GM21717 (cell line): ENCODE measurements around the gene KITLG.
"Not testable (repeated sequence)": the region's sequence is repeated elsewhere in the genome, so short reads cannot be mapped to it uniquely, and the experiment has no call there.

Experiments used
- ATAC-seq: cut with Tn5 transposase; IDR thresholded peaks from one replicate; pipeline ENCODE4 v1.9.1; 2021; ENCODE audit warnings: mild to moderate bottlenecking, moderate library complexity; ENCODE audit not compliant: unreplicated experiment

The KITLG gene

DNA sequence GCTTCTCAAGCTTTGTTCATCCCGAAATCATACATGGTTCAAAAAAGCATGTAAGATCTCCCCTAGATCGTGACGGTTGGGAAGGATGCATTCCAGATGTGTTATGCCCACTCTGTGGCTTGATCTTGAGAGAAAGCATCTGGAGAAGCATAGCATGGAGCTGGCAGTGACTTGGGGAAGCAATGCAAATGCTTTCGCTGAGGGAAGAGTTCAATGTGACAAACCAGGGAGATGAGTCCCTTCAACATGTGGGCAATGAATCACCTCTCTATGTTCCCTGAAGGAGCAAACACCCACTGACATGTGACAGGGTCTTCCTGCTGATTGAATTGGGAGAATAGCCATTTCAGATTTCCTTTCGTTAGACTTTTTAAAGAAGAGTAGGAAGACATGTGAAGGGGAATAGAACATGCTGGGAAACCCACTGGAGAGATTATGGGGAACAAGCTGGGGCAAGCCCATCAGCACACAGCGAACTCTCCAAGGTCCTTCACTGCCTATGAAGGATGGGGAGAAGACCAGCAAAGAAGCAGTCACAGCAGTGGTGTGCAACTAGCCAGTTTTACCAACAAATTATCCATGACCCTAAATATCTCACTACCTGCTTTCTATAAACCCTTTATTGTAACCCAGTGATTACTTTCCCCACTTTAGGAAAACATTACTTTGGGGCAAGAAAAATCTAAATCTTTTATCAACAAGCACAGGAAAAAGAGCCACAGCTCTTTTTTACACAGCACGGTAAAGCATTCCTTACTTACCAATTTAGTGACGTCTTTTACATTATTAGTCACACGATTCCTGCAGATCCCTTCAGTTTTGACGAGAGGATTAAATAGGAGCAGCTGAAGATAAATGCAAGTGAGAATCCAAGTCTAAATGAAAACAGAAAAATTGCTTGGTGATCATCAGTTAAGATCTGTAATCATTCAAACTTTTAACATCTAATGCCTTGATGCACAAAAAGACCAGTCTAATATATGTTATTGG, 35.0 kb downstream of the KITLG start:
- no peak for ATAC-seq

DNA sequence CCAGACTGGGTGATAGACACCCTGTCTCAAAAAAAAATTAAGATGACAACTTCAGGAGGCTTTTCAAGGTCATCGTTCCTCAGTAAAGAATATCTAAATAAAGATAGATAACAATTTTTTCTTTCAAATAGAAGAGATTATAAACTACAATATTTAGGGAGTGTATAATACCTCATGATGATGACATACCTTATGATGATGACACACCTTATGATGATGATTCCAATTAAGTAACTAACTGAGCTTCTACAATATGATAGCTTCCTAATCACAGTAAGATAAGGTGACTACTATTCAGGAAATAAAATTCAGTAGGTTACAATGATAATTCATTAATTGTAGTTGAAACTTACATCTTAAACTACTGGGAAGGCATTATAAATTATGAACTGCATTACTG, 40.4 kb downstream of the KITLG start:
- ATAC-seq, result no peak

DNA sequence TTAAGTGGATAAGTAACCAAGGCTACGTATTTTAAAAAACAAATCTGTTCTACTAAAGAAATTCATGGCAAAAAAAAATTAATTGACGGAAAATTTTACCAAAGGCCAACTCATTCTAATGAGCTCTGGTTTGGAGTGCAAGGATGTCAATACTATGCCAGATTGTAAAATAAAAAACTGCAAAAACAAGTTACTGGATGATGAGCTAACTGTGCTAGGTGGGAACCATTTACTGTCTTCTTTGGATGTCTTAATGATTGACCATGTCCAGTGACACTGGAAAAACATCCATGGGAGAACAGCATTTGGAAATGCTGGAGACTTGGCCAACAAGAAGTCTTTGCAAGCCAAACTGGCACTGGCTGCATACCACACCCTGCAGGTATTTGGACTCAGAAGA, 41.6 kb downstream of the KITLG start:
- no peak for ATAC-seq

DNA sequence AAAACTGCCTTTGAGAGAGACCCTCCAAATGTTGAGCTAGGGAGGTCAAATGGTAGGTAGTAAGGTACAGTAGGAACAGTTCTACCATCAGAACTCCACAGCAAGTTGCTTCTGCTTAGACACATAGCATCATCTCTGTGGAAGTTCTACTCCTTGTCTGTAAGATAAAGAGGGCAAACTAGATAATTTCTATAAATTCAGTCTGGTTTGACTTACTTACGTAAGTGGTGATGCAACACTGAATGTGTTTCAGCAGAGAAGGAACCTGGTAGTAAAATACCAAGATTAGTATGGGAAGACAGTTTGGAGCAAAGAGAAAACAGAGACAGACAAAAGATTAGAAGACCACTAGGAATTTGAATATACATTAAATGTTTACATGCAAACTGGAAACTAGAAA, 42.0 kb downstream of the KITLG start:
- ATAC-seq, result no peak

DNA sequence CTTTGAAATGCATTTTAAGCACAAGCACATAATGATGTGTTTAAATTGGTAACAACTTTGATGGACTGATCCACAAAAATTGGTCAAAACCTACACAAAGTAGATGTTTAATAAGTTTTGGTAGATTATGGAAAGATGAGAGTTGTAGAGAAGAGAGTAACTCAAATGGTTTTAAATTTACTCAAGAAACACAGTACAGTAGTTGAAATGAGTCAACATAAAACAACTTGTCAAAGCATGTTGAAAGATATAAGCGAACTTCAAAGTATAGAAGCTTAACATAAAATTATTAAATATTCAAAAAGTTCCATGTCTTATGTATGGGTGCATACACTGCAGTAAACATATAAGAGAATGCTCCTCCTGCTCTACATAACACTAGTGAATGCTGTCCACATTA, 49.4 kb downstream of the KITLG start:
- ATAC-seq, result no peak

DNA sequence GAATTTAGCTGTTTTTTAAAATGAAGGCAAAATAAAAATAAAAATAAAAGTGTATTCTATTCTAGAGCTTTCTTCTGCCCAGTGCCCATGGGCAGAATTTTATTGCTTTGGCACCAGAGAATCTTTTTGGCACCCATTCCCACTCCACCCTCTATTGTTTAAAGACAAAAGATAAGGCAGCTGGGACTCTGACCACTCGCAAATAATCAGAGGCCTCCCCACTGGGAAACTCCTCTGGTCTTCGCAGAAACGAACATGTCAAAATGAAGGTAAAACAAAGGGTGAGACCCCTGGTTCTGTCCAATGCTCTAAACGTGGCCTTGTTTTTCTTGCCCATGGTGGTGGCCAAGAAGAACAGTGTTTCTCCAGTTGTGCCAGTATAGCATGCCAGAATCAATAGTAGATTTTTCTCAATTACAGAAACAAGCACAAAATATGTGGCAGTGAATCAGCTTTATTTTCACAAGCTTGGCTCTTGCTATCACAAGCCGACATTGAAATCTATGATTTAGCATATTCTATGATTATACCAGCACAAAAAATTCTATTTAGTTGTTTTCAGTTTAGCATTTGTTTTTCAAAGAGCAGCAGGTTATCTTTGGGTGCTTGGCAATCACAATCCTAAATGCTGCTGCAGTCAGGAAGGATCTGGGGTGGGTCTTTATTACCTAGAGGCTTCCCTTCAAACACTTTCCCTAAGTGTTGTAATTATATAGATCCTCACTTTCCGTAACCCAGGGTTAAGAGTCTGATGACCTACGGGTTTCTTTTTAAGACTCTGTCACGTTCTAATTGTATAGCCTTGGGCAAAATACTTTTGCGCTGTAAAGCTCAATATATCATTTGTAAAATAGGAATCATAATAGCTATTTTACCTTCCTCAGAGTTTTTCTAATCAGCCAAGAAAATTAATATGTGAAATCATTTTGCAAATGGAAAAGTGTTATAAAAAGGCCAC, 50.5 kb downstream of the KITLG start:
- ATAC-seq, result no peak

DNA sequence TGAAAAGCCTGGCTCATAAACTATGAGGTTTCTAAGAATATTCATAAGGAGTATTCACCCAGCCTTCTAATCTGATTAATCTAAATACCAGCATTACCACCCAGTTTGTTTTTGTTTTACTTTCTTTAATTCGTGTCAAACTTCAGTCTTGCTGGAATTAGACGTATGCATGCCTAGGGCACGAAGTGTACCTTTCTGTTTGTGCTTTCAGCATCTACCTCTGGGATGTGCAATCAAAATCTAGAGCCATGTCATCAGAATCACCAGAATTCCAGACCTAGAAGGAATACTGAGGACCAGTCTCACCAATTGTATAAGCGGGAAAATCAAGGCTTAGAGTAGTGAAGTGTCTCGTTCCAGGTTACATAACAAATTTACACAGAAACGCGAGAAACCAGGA, 57.3 kb downstream of the KITLG start:
- ATAC-seq, result no peak

DNA sequence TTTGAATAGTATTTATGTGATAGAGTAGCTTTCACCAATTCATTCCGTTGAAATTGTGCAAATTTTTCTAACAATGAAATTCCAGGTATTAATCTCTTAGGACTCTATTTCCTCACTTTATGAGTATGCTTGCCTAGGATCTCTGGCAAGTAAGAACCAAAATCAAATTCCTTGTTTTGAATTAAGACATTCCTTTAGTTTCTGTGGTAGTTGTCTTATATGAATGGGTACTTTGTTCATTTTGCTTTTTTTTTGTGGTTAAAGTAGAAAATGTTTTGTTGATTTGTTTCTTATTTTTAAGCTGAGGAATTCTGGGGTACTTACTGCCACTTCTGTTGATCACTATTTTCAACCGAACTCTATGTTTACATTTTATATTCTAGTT, 59.8 kb downstream of the KITLG start:
- no peak for ATAC-seq

DNA sequence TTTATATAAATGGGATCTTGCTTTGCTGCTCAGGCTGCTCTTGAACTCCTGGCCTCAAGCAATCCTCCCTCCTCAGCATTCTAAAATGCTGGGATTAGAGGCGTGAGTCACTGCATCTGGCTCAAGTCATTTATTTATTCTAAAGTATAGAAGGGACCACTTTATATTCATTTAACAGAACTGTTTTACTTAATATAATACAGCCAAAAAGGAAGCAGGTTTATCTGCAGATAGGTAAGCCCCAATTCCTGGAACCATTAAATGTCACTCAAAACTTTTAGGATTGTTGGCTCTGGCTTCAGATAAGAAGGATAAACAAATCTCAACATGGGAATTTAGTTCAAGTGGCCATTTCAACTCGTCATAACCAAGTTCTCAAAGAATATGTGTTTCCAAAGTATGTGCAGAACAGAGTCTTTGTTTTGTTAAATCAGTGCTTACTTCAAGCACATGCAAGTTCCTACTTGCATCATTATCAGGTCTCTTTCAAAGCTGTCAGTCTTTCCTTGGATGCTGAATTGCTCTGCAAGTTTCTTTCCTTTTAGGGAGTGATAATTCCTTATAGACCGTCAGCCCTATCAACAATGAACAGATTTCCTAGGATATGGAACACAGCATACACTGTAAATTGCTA, 60.4 kb downstream of the KITLG start:
- ATAC-seq, result no peak

DNA sequence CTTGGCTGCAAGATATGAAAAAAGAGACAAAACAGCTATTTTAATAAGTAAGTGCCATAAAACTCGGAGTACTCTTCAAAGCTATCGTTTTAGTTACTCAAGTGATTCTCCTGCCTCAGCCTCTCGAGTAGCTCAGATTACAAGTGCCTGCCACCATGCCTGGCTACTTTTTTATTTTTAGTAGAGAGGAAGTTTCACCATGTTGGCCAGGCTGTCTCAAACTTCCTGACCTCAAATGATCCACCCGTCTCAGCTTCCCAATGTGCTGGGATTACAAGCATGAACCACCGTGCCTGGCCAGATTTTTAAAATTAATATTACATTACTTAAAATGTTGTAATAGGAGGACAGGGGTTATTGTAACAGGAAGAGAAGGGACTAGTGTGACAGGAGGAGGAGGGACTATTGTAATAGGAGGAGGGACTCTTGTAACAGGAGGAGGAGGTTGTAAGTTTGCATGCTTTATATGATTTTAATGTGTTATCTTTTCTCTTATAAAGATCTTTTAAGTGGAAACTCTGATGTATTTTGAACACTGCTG, 61.3 kb downstream of the KITLG start:
- ATAC-seq, result no peak

DNA sequence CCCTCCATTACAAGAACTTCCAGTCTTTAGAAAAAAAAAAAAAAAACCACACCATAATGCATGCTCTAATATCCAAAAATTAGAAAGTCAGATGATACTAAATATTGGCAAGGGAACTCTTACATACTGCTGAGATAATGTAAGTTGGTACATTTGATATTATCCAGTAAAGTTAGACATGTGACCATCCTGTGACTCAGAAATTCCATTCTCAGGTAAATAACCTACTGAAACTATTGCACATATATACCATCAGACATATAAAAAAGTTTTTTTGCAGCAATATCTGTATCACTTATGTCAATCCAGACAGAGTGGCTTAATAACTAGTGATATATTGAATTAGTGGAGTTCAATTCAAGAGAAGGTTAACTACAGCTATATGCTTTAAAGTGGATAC, 63.5 kb downstream of the KITLG start:
- ATAC-seq, result no peak

DNA sequence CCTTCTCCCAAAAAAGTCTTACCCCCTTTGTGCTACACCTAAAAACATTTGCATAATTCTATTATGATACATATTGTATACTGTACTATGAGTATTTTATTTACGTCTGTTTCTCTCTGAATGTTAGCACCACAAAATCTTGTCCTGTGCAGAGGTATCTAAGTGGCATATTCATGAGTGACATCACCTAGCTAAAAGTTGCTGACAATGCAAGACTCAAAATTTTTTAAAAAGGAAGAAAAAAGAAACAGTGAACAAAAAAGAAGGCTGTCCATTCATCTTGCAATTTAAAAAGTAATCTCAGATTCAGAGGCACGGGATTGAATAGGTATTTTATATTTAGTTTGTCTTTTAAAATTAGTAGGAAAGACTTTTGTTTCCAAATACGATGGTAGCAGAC, 69.4 kb downstream of the KITLG start:
- no peak for ATAC-seq

DNA sequence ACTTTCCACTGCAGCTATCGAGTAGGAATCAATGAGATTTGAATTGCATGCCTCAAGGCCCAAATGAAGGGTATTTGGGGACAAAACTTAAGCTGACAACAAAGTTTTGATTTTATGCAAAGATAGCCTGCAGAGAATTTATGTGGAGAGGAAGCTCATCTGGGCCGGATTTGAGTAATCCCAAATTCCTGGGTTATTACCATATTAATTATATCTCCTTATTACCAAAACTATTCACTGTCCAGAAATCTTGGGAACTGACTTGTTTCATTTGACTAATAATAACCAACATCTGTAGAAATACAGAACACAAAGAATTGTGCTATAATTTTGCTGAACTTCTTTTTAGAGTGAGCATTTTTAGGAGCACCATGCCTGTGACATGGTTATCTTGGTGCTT, 70.4 kb downstream of the KITLG start:
- ATAC-seq, result no peak

DNA sequence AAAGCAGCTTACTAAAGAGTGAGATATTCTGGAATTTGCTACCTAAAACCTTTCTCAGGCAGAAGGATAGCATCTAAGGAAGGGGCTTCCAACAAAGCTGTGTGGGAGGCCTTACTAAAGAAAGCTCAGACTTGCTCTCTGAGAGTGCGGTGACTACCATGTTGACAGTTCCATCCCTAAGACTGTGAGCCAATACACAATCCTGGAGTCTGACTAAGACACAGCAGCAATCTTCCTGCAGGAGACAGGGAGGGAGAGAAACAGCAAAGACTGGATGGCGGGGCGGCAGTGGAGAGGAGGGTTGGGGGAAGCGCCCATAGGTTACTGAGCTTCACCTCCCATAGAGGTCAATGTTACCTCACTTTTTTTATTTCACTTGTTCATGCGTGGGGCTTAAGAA, 70.9 kb downstream of the KITLG start:
- ATAC-seq, result no peak

DNA sequence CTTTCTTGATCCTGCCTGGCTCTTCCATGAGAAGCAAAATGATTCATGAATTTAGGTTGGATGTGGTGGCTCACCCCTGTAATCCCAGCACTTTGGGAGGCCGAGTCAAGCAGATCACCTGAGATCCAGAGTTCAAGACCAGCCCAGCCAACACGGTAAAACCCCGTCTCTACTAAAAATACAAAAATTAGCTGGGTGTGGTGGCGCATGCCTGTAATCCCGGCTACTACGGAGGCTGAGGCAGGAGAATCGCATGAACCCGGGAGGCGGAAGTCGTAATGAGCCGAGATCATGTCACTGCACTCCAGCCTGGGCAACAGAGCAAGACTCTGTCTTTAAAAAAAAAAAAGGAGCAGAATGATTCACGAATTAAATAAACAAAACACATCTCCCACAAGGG, 72.4 kb downstream of the KITLG start:
- not testable (repeated sequence) for ATAC-seq

DNA sequence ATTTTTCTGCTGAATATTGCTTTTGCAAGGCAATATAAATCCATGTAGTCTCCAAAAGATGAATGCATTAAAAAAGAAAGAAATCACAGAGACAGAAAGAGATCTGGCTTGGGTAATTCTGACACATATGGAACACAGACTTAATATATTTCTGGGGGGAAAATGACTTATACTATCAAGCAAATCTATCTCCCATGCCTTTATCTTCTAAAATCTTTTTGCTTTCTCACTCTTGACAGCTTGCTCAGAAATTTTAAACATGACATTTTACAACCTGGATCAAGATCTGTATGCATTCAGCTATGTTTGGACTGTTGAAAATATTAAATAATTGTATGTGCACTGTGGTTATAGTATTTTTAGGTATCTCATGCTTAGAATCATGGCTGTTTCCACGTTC, 73.0 kb downstream of the KITLG start:
- no peak for ATAC-seq

DNA sequence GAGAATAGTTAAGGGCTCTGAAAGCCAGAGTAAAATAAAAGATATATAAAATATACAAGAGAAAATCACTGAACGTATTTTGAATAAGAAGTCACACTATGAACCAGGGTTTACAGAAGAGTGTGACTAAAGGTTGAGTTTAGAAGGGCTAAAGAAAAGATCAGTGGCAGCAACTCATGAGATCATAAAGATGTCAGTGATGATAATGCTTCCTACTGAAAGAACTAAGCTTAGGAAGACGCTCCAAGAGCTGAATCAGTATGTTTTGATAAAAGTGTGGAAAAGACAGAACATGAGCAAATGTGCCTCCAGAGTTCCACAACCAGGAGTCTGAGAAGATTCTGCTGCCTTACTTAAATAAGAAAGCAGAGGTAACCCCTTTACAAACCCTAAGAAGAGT, 74.6 kb downstream of the KITLG start:
- no peak for ATAC-seq

DNA sequence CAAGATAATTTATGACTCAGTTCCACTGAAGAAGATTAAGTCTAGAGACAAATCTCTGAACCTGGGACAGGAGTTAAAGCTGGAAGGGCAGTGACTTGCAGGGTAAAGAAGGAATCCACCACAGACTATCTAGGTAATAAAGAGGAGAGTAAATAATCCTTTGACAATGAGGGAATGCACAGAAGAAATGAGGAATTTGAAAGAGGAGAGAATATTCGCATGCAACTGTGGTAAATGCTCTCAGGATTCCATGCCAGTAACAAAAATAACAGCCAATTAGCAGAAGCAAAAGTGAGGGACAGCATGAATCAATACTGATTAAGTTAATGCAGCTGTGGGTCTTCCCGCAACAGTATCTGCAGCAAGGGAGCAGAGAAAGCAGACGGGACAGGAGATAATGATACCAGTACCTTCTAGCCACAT, 77.0 kb downstream of the KITLG start:
- no peak for ATAC-seq

DNA sequence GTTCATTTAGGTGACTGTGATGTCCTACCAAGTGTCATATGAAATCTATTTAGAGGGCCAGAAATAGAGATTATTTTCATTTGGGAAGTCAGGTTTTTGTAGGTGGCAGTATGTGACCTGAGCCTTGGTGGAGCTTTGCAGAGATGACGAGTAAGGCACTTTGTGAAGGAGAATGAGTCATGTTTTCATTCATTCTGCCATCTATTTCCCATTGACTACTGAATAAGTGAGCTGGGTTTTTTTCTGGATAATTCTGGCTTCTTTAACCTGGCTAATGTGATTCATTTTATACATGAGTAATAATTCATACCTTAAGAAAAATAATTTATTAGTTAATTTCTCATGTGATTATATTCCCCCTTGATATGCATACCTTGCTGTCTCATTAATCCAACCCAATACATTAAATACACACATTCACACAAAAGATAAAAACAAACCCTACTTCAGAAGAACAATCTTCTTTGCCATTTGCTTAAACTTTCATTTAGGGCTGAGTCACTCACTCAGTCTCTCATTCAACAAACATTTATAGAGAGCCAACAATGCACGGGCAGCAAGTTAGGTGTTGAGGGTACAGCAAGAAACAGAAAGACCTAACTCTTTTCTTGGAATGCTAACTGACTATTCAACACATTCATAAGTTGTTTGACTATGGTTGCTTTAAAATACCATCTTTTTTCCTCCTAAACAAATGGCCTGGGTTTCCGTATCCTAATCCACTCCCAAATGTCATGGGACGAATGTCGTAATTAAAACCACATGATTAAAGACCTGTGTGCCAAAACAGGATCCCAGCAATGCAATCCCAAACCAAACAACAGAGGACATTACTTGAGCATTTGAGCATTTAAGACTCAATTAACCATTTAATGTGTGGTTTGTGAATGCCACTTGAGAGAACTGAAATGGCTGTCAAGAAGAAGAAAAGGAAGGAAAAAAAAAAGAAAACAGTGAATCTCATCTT, 78.0 kb downstream of the KITLG start:
- no peak for ATAC-seq

DNA sequence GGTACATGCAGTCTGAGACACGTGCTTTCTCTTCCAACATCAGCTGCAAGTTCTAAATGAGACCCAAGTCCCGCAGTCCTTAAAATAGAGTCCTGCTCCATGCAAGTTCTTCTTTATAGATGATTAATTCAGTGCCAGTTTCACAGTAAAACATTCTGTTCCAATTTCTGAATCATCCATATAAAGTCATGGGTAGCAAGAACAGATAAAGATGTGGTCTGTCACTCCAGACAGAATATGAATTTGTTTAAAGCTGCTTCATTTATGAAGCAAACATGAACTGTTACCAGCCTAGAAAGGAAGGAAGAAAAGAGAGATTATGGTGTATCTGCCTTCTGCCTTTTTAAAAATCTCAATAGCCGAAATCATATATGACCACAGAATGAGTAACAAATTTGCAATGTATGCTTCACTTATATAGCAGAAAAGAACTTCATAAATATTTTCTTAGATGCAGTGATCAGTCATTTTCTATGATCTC, 83.3 kb downstream of the KITLG start:
- no peak for ATAC-seq
